PC-3 (cell line): ENCODE results near the gene SREK1. TPM values are rescaled to one million over a fixed set of nuclear protein-coding genes. Genes with fewer than 3 reads are reported as not detected.

ENCODE experiments used
- ATAC-seq: fragments of 200-7000 bp; cut with Tn5 transposase; 2 replicates; pipeline ENCODE4 v1.9.1; 2020; ENCODE audit warnings: mild to moderate bottlenecking, moderate library complexity
- Bru-seq: library from RNA; stranded (reverse); fragments of 400-500 nt; gene quantifications from one replicate; lab custom pipeline; 2021; lab: Mats Ljungman, UMichigan
- BruChase-seq, 2 experiments: library from RNA; stranded (reverse); fragments of 400-500 nt; gene quantifications; one replicate each; lab custom pipeline; 2021; lab: Mats Ljungman, UMichigan
- BruUV-seq: library from RNA; stranded (reverse); fragments of 400-500 nt; replicated peaks from 2 replicates; lab custom pipeline; 2021; lab: Mats Ljungman, UMichigan
- CTCF ChIA-PET: fragments of 300-600 bp; sonication (Branson Sonifier 250); formaldehyde crosslinking; loops from one replicate; lab custom pipeline; 2022; ENCODE audit warnings: antibody characterized with exemption; lab: Charles Lee
- POLR2A ChIA-PET: fragments of 300-600 bp; sonication (Branson Sonifier 250); formaldehyde crosslinking; loops from one replicate; lab custom pipeline; 2022; ENCODE audit warnings: antibody characterized with exemption; ENCODE audit not compliant: unreplicated experiment; lab: Charles Lee
- DNase-seq: peaks from one replicate; pipeline ENCODE4 v3.0.0-alpha.2; 2015
- H2AFZ ChIP-seq: fragments of 300-600 bp; sonication (generic); 2 replicates; pipeline ENCODE4 v1.6.0; 2016; ENCODE audit warnings: antibody characterized with exemption, low read length
- H3F3A ChIP-seq: fragments of 300-600 bp; sonication (generic); one replicate; pipeline ENCODE4 v1.6.0; 2017; ENCODE audit warnings: antibody characterized with exemption, low read length, control low read depth, mild to moderate bottlenecking; ENCODE audit not compliant: unreplicated experiment
- H3K27ac ChIP-seq: fragments of 300-600 bp; sonication (generic); 2 replicates; pipeline ENCODE4 v1.5.1; 2016; ENCODE audit warnings: mild to moderate bottlenecking, low read length
- H3K27me3 ChIP-seq: fragments of 300-600 bp; sonication (generic); 2 replicates; pipeline ENCODE4 v1.6.1; 2016; ENCODE audit warnings: low read length, mixed read lengths
- H3K36me3 ChIP-seq: fragments of 300-600 bp; sonication (generic); 2 replicates; pipeline ENCODE4 v1.6.1; 2016; ENCODE audit warnings: low read depth, mixed run types, low read length, mixed read lengths
- H3K4me1 ChIP-seq: fragments of 300-600 bp; sonication (generic); 2 replicates; pipeline ENCODE4 v1.5.1; 2016; ENCODE audit warnings: low read length; ENCODE audit not compliant: insufficient read depth
- H3K4me2 ChIP-seq: fragments of 300-600 bp; sonication (generic); 2 replicates; pipeline ENCODE4 v1.6.0; 2016; ENCODE audit warnings: low read length
- H3K4me3 ChIP-seq: fragments of 300-600 bp; sonication (generic); 2 replicates; pipeline ENCODE4 v1.5.1; 2016; ENCODE audit warnings: mild to moderate bottlenecking, low read length, mixed read lengths
- H3K79me2 ChIP-seq: fragments of 300-600 bp; sonication (generic); 2 replicates; pipeline ENCODE4 v1.6.1; 2017; ENCODE audit warnings: low read length, mixed read lengths
- H3K9ac ChIP-seq: fragments of 300-600 bp; sonication (generic); 2 replicates; pipeline ENCODE4 v1.6.0; 2016; ENCODE audit warnings: mild to moderate bottlenecking, low read length
- H3K9me2 ChIP-seq: fragments of 300-600 bp; sonication (generic); replicated peaks from 2 replicates; pipeline ENCODE4 v1.6.1; 2016; ENCODE audit warnings: mixed run types, low read length, mixed read lengths
- H3K9me3 ChIP-seq: fragments of 300-600 bp; sonication (generic); 2 replicates; pipeline ENCODE4 v1.6.1; 2016; ENCODE audit warnings: low read length, mixed read lengths
- H4K20me1 ChIP-seq: fragments of 300-600 bp; sonication (generic); 2 replicates; pipeline ENCODE4 v1.6.1; 2016; ENCODE audit warnings: low read length, mixed read lengths
- EZH2 ChIP-seq: fragments of 300-600 bp; sonication (generic); IDR thresholded peaks from one replicate; pipeline ENCODE4 v1.6.1; 2017; ENCODE audit warnings: antibody characterized with exemption, mild to moderate bottlenecking, low read length; ENCODE audit not compliant: unreplicated experiment
- EZH2phosphoT487 ChIP-seq: fragments of 300-600 bp; sonication (generic); IDR thresholded peaks from 2 replicates; pipeline ENCODE4 v1.6.1; 2018; ENCODE audit warnings: mild to moderate bottlenecking, antibody characterized with exemption, low read length, borderline replicate concordance
- intact Hi-C: fragments of 100-400 bp; cut with micrococcal nuclease; formaldehyde crosslinking; loops from 2 replicates; pipeline ENCODE4 v1.9.0; 2023
- long read RNA-seq: library from polyadenylated mRNA; unstranded; transcript quantifications from one replicate; pipeline ENCODE4 v2.0.0, GENCODE V29; 2021; ENCODE audit not compliant: unreplicated experiment
- total RNA-seq: library from RNA; depleted of rRNA; stranded (reverse); fragments of >200 nt; gene quantifications from 2 replicates; pipeline ENCODE4 v1.2.3, GENCODE V29; 2014; rRNA removed
- TF ChIP-seq, protein P1 (sequence below): fragments of 300-600 bp; sonication (generic); conservative IDR thresholded peaks from 2 replicates; pipeline ENCODE4 v1.5.1; 2017; ENCODE audit warnings: antibody characterized with exemption, low read depth, mild to moderate bottlenecking, low read length

SREK1 gene, protein sequence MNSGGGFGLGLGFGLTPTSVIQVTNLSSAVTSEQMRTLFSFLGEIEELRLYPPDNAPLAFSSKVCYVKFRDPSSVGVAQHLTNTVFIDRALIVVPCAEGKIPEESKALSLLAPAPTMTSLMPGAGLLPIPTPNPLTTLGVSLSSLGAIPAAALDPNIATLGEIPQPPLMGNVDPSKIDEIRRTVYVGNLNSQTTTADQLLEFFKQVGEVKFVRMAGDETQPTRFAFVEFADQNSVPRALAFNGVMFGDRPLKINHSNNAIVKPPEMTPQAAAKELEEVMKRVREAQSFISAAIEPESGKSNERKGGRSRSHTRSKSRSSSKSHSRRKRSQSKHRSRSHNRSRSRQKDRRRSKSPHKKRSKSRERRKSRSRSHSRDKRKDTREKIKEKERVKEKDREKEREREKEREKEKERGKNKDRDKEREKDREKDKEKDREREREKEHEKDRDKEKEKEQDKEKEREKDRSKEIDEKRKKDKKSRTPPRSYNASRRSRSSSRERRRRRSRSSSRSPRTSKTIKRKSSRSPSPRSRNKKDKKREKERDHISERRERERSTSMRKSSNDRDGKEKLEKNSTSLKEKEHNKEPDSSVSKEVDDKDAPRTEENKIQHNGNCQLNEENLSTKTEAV
- total RNA-seq: 34.8 and 43.1 TPM in 2 replicates
- Bru-seq, nascent RNA: percentile 89 among the genes with signal in this experiment
- BruChase-seq, experiment 1, labeled RNA remaining after a 6-hour chase: percentile 83 among the genes with signal in this experiment
- BruChase-seq, experiment 2, labeled RNA remaining after a 2-hour chase: percentile 87 among the genes with signal in this experiment
- long read RNA-seq, full-length matches to known transcripts: 8 of 53 reads
- long read RNA-seq, partial matches to known transcripts: 28 of 53 reads
- long read RNA-seq, other reads (novel, unspliced or antisense): 17 of 53 reads

DNA sequence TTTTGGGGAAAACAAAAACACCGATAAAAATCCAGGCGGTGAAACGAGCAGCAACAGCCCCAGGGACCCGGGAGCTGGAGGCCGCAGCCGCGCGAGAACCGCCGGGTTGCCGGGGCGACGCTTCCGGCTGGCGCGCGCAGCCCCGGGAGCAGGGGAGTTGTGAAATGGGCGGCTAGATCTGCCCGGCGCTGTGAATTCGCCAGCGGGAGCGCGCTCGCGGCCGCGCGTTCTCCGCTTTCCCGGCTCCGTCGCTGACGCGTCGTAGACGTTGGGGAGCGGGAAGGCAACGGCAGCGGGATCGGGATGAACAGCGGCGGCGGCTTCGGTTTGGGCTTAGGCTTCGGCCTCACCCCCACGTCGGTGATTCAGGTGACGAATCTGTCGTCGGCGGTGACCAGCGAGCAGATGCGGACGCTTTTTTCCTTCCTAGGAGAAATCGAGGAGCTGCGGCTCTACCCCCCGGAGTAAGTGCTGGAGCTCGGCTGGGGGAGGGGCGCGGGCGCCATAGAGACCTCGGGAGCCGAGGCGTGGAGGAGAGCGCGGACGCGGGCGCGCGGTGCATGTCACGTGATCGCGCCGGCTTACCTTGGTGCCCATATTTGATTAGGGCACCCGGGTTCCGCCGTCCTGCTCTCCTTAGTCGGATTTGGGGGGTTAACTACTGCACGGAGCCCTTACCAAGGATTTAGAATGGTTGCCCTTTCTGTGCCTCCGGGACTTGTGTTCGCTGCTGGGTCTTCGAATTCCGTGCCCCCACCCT, at the start of gene SREK1:
Gene SREK1 (plus strand): TSS at position 227 of the 760 bp plus-strand sequence. CDS start 77 bp downstream, at position 304.
- peak; percentile 77 for DNase-seq
- peak within 1 kb of the TSS; percentile 80 for H3K27ac ChIP-seq
- POLR2A ChIA-PET: interaction anchor here (0.6 to 1.0 kb wide), 3 partner anchors 20 to 282 kb away, joined by 3 to 8 read pairs (median 5); no protein-coding TSS in a partner anchor
- no peaks in the 10 kb centered on the region for H3K9me2 ChIP-seq
- H4K20me1 ChIP-seq: peaks cover 6% of the 10 kb centered on the region; the same call in 1 of the 2 replicates
- no peaks in the 10 kb centered on the region for H3K27me3 ChIP-seq
- CTCF ChIA-PET: no interaction called here
- TF ChIP-seq, protein P1, sequence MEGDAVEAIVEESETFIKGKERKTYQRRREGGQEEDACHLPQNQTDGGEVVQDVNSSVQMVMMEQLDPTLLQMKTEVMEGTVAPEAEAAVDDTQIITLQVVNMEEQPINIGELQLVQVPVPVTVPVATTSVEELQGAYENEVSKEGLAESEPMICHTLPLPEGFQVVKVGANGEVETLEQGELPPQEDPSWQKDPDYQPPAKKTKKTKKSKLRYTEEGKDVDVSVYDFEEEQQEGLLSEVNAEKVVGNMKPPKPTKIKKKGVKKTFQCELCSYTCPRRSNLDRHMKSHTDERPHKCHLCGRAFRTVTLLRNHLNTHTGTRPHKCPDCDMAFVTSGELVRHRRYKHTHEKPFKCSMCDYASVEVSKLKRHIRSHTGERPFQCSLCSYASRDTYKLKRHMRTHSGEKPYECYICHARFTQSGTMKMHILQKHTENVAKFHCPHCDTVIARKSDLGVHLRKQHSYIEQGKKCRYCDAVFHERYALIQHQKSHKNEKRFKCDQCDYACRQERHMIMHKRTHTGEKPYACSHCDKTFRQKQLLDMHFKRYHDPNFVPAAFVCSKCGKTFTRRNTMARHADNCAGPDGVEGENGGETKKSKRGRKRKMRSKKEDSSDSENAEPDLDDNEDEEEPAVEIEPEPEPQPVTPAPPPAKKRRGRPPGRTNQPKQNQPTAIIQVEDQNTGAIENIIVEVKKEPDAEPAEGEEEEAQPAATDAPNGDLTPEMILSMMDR: no peak
- TF ChIP-seq EZH2 (no peak), EZH2phosphoT487 (no peak)
- H3K4me1 ChIP-seq: no peaks in the 10 kb centered on the region
- peak within 1 kb of the TSS; percentile 85 for H3K4me2 ChIP-seq
- peak within 1 kb of the TSS; percentile 89 for H3K9ac ChIP-seq
- intact Hi-C loops: loop anchor here (10.0 kb wide), 2 partner anchors 219 to 379 kb away; partner anchors contain the start of gene ERBIN
- H3K9me3 ChIP-seq: no peaks in the 10 kb centered on the region
- peak within 1 kb of the TSS; percentile 85 for H3K4me3 ChIP-seq
- H3K36me3 ChIP-seq: no peaks in the 10 kb centered on the region
- H3K79me2 ChIP-seq: peaks cover 49% of the 10 kb centered on the region
- no peaks in the 10 kb centered on the region for H3F3A ChIP-seq
- BruUV-seq: TSS peak; percentile 57
- H2AFZ ChIP-seq: peak within 1 kb of the TSS; percentile 86
- peak; percentile 83 for ATAC-seq

DNA sequence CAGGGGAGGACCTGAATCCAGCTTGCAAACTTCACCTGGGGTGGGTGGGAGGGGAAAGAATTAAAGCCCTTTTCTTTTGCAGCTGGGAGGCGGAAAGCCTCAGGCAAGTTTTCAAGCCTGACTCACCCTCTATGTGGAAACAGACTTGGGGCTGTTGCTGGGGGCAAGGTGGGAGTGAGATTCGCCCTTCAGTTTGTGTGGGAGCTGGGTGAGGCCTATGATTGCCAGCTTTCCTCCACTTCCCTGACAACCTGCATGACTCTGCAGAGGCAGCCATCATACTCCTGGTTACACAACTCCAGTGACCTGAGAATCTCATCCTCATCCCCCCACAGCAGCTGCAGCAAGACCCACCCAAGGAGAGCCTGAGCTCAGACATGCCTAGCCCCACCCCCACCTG, 43.2 kb upstream of the SREK1 start:
- H3K27me3 ChIP-seq: no peaks in the 10 kb centered on the region
- H3F3A ChIP-seq: no peaks in the 10 kb centered on the region
- H3K79me2 ChIP-seq: no peaks in the 10 kb centered on the region
- H3K9me3 ChIP-seq: no peaks in the 10 kb centered on the region
- H4K20me1 ChIP-seq: no peaks in the 10 kb centered on the region
- no peak overlapping the region for H3K27ac ChIP-seq
- no peaks in the 10 kb centered on the region for H3K36me3 ChIP-seq
- DNase-seq (no peak), ATAC-seq (no peak)
- no peak overlapping the region for H3K4me2 ChIP-seq
- no peak overlapping the region for H2AFZ ChIP-seq
- no peak overlapping the region for H3K9ac ChIP-seq
- no peaks in the 10 kb centered on the region for H3K4me1 ChIP-seq
- BruUV-seq: no TSS peak
- H3K4me3 ChIP-seq: no peak overlapping the region
- intact Hi-C loops: no loop called here
- TF ChIP-seq, protein P1: no peak
- TF ChIP-seq EZH2phosphoT487: no peak
- TF ChIP-seq EZH2: no peak
- ChIA-PET CTCF (no interaction called here), POLR2A (interaction anchor here (0.7 kb wide), 1 partner anchor 654 kb away, joined by 3 read pairs; no protein-coding TSS in a partner anchor)
- H3K9me2 ChIP-seq: no peaks in the 10 kb centered on the region
